ENCODE data around the gene RASL10A. TPM values are rescaled to one million over a fixed set of nuclear protein-coding genes. Genes with fewer than 3 reads are reported as not detected.

The RASL10A gene
- total RNA-seq, 3 donors from 2014 or later = 2.7 to 4.7 (median 4.3) TPM

DNA sequence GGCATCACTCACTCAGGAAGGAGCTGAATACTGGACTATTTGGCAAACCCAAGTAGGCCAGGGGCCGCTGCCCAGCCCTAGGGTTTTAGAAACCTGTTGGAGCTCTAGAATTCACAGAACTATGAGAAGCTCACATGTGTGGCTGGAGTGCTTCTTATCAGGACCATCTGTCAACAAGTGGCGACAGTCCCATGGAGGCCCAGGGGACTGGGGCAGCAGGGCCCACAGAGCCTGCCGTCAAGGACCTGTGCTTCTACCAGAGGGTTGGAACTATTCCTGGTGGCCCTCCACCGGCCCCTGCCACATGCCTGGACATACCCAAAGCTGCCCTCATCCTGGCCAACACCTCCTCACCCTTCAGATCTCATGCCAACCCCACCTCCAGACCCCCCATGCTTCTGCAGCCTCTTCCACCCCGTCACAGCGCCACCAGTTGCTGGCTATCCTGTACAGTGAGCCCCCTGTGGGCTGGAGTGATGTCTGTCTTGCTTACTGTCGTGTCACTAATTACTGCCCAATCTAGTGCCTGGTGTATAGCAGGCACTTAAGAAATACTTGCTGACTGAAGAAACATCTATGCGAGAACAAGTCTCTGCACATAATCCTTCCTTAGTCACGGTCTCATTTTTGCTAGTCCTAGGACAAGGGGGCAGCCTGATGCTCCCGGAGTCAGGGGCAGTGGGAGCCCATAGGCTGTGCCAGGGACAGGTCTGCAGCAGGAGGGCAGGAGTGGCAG, 27.2 kb upstream of the RASL10A start:
- Histone ChIP-seq H3K4me1 (peaks cover 0 to 18% of the 10 kb centered on the region in 2 donors), H3K27ac (peak overlapping the region; percentile 66 to 70), H3K27me3 (no peaks in the 10 kb centered on the region), H3K4me3 (no peak overlapping the region), H3K36me3 (peaks cover 2% of the 10 kb centered on the region), H3K9me3 (no peaks in the 10 kb centered on the region)
- intact Hi-C loops (cut with DNase I; ENCODE audit: low total_unique reads) = no loop called here
- no peak for TF ChIP-seq POLR2A (IDR thresholded peaks at IDR 0.05)
- TF ChIP-seq POLR2AphosphoS5 (IDR thresholded peaks at IDR 0.05) = no peak
- TF ChIP-seq, protein P1, sequence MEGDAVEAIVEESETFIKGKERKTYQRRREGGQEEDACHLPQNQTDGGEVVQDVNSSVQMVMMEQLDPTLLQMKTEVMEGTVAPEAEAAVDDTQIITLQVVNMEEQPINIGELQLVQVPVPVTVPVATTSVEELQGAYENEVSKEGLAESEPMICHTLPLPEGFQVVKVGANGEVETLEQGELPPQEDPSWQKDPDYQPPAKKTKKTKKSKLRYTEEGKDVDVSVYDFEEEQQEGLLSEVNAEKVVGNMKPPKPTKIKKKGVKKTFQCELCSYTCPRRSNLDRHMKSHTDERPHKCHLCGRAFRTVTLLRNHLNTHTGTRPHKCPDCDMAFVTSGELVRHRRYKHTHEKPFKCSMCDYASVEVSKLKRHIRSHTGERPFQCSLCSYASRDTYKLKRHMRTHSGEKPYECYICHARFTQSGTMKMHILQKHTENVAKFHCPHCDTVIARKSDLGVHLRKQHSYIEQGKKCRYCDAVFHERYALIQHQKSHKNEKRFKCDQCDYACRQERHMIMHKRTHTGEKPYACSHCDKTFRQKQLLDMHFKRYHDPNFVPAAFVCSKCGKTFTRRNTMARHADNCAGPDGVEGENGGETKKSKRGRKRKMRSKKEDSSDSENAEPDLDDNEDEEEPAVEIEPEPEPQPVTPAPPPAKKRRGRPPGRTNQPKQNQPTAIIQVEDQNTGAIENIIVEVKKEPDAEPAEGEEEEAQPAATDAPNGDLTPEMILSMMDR (IDR thresholded peaks at IDR 0.05) = no peak
- no peak for DNase-seq (ENCODE audit: low spot score in 2 of 2)

GRCh38 chr22:29342177-29342576, 26.7 kb upstream of the RASL10A start:
- Histone ChIP-seq H3K9me3 (no peaks in the 10 kb centered on the region), H3K27me3 (no peaks in the 10 kb centered on the region), H3K36me3 (no peaks in the 10 kb centered on the region), H3K4me1 (peaks cover 0 to 18% of the 10 kb centered on the region in 2 donors), H3K27ac (peak overlapping the region; percentile 66 to 70), H3K4me3 (no peak overlapping the region)
- intact Hi-C loops (cut with DNase I; ENCODE audit: low total_unique reads) = no loop called here
- no peak for DNase-seq (ENCODE audit: low spot score in 2 of 2)
- TF ChIP-seq POLR2A (IDR thresholded peaks at IDR 0.05) = no peak
- no peak for TF ChIP-seq POLR2AphosphoS5 (IDR thresholded peaks at IDR 0.05)
- TF ChIP-seq, protein P1 (IDR thresholded peaks at IDR 0.05) = no peak

- Histone ChIP-seq H3K9me3 (no peaks in the 10 kb centered on the region), H3K27me3 (no peaks in the 10 kb centered on the region), H3K4me3 (no peak overlapping the region), H3K27ac (peak overlapping the region; percentile 66 to 70), H3K36me3 (no peaks in the 10 kb centered on the region), H3K4me1 (peaks cover 0 to 18% of the 10 kb centered on the region in 2 donors)
- intact Hi-C loops (cut with DNase I; ENCODE audit: low total_unique reads) = no loop called here
- TF ChIP-seq, protein P1 (IDR thresholded peaks at IDR 0.05) = no peak
- no peak for TF ChIP-seq POLR2A (IDR thresholded peaks at IDR 0.05)
- no peak for TF ChIP-seq POLR2AphosphoS5 (IDR thresholded peaks at IDR 0.05)
- no peak for DNase-seq (ENCODE audit: low spot score in 2 of 2)
Observed at GRCh38 chr22:29341849-29342127, 26.3 kb upstream of the RASL10A start.

DNA sequence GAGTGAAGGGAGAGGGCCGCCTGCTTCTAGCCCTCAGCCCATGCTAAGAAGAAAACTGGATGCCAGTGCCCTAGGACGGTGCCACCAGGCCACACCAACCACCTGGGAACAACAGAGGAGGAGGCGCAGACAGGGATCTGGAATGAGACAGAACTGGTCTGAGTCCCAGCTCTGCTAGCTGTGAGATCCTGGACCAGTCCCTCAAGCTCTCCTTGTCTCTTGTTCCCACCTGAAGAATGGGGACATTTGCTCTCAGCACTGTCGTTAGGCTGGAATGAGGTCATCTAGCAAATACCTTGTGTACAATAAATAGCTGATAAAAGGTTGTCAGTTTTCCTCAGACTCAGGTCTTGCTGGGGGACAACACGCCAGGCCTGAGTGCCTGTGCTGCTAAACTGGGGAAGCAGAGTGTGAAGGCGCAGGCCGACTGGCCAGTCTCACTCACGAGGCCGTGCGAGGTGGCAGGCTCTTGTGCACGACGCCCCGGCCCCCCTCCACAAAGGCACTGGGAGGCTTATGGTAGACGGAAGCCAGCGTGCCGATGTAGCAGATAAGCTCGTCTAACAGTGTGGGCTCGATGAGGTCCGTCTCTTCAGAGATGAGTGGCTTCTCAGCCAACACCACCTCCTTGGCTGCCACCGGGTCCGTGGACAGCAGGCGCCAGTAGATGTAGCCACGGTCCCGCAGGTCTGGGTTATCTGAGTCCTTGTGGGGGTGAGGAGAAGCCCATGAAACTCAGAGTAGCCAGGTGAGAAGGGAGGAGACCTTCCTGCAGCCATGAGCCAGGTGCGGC, 25.8 kb upstream of the RASL10A start:
- peaks cover 0 to 22% of the 10 kb centered on the region in 2 donors for H3K4me1 ChIP-seq
- H3K36me3 ChIP-seq = no peaks in the 10 kb centered on the region
- no peak for DNase-seq (ENCODE audit: low spot score in 2 of 2)
- TF ChIP-seq, protein P1 (IDR thresholded peaks at IDR 0.05) = no peak
- TF ChIP-seq POLR2AphosphoS5 (IDR thresholded peaks at IDR 0.05) = no peak
- no peak for TF ChIP-seq POLR2A (IDR thresholded peaks at IDR 0.05)
- intact Hi-C loops (cut with DNase I; ENCODE audit: low total_unique reads) = no loop called here
- H3K9me3 ChIP-seq = no peaks in the 10 kb centered on the region
- no peak overlapping the region for H3K4me3 ChIP-seq
- peak overlapping the region; percentile 66 to 70 for H3K27ac ChIP-seq
- no peaks in the 10 kb centered on the region for H3K27me3 ChIP-seq

- Histone ChIP-seq H3K4me3 (no peak overlapping the region), H3K27ac (no peak overlapping the region), H3K36me3 (no peaks in the 10 kb centered on the region), H3K4me1 (peaks cover 0 to 23% of the 10 kb centered on the region in 2 donors), H3K9me3 (no peaks in the 10 kb centered on the region), H3K27me3 (no peaks in the 10 kb centered on the region)
- no peak for TF ChIP-seq POLR2AphosphoS5 (IDR thresholded peaks at IDR 0.05)
- TF ChIP-seq POLR2A (IDR thresholded peaks at IDR 0.05) = no peak
- TF ChIP-seq, protein P1 (IDR thresholded peaks at IDR 0.05) = no peak
- no peak for DNase-seq (ENCODE audit: low spot score in 2 of 2)
- intact Hi-C loops (cut with DNase I; ENCODE audit: low total_unique reads) = no loop called here
Observed at GRCh38 chr22:29340566-29340965, 25.1 kb upstream of the RASL10A start.
